NCI-H2171 (cell line): ENCODE results near the gene ACBD5.

Experiments used
- DNase-seq: peaks from one replicate; lab custom pipeline; 2025; lab: John Stamatoyannopoulos, UW

The ACBD5 gene

GRCh38 chr10:27152687-27153086 lies 87.9 kb downstream of the ACBD5 start:
- no peak for DNase-seq

DNA sequence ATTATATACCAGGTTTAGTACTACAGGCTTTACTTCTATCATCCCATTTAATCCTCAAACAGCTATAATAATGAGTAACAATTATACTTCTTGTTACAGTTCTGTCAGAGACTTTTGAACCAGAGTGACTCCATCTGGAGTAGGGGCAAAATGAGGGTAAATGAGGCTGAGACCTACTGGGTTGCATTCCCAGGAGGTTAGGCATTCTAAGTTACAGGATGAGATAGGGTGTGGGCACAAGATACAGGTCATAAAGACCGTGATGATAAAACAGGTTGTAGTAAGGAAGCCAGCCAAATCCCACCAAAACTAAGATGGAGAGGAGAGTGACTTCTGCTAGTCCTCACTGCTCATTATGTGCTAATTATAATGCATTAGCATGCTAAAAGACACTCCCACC lies 90.3 kb downstream of the ACBD5 start:
- DNase-seq: no peak

DNA sequence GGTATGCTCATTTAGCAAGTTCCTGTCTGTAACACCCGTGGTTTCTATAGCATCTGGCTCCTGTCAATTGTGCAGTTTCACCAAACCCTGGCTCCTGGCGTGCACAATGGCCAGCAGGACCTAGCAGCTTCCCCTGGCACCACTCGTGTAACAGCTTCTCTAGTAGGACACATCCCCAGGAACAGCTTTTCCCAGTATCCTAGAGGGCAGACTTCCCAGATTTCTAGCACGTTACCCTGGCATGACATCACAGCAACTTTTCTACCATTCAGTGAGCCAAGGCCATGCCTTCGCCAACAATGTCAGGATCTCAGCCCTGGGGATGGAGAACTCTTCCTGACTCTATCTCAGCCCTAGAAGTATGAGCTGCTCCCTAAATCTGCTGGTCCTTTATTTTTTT lies 92.9 kb downstream of the ACBD5 start:
- no peak for DNase-seq

GRCh38 chr10:27145937-27146336 lies 94.7 kb downstream of the ACBD5 start:
- DNase-seq: no peak
